ENCODE data around the gene SEC63.
"Not testable (repeated sequence)": the region's sequence is repeated elsewhere in the genome, so short reads cannot be mapped to it uniquely, and the experiment has no call there.

Gene SEC63

GRCh38 chr6:107957909-107958688, at the start of gene SEC63:
SEC63 (minus strand) TSS chr6:107958208; CDS start chr6:107958009, 199 bp downstream.
- DNase-seq (ENCODE audit: low spot score), result peak; percentile 93

GRCh38 chr6:108005961-108006360, 48.0 kb upstream of the SEC63 start:
- no peak for DNase-seq (ENCODE audit: low spot score)

GRCh38 chr6:108004861-108005260, 46.9 kb upstream of the SEC63 start:
- DNase-seq (ENCODE audit: low spot score), result no peak

GRCh38 chr6:108002365-108003221, 44.6 kb upstream of the SEC63 start:
- peak; percentile 25 for DNase-seq (ENCODE audit: low spot score)

GRCh38 chr6:108001696-108002231, 43.8 kb upstream of the SEC63 start:
- no peak for DNase-seq (ENCODE audit: low spot score)

GRCh38 chr6:108000259-108000658, 42.3 kb upstream of the SEC63 start:
- not testable (repeated sequence) for DNase-seq (ENCODE audit: low spot score)

GRCh38 chr6:107999341-107999740, 41.3 kb upstream of the SEC63 start:
- DNase-seq (ENCODE audit: low spot score), result no peak

GRCh38 chr6:107991772-107992550, 34.0 kb upstream of the SEC63 start:
- DNase-seq (ENCODE audit: low spot score), result no peak

GRCh38 chr6:107991061-107991460, 33.1 kb upstream of the SEC63 start:
- DNase-seq (ENCODE audit: low spot score), result no peak

- not testable (repeated sequence) for DNase-seq (ENCODE audit: low spot score)
Measured at GRCh38 chr6:107990587-107990986, 32.6 kb upstream of the SEC63 start.

- no peak for DNase-seq (ENCODE audit: low spot score)
Measured at GRCh38 chr6:107989166-107990094, 31.4 kb upstream of the SEC63 start.

GRCh38 chr6:107988570-107988969, 30.6 kb upstream of the SEC63 start:
- DNase-seq (ENCODE audit: low spot score), result no peak

- DNase-seq (ENCODE audit: low spot score), result no peak
Measured at GRCh38 chr6:107987805-107988204, 29.8 kb upstream of the SEC63 start.

GRCh38 chr6:107985701-107986100, 27.7 kb upstream of the SEC63 start:
- no peak for DNase-seq (ENCODE audit: low spot score)

- DNase-seq (ENCODE audit: low spot score), result no peak
Measured at GRCh38 chr6:107983811-107984210, 25.8 kb upstream of the SEC63 start.

GRCh38 chr6:107982486-107982885, 24.5 kb upstream of the SEC63 start:
- DNase-seq (ENCODE audit: low spot score), result no peak

GRCh38 chr6:107981695-107982094, 23.7 kb upstream of the SEC63 start:
- DNase-seq (ENCODE audit: low spot score), result no peak

- no peak for DNase-seq (ENCODE audit: low spot score)
Measured at GRCh38 chr6:107977283-107977682, 19.3 kb upstream of the SEC63 start.

GRCh38 chr6:107976155-107976783, 18.3 kb upstream of the SEC63 start:
- DNase-seq (ENCODE audit: low spot score), result no peak

GRCh38 chr6:107973594-107973993, 15.6 kb upstream of the SEC63 start:
- DNase-seq (ENCODE audit: low spot score), result no peak
